ENCODE results near the gene PPP2CA.

PPP2CA gene

DNA sequence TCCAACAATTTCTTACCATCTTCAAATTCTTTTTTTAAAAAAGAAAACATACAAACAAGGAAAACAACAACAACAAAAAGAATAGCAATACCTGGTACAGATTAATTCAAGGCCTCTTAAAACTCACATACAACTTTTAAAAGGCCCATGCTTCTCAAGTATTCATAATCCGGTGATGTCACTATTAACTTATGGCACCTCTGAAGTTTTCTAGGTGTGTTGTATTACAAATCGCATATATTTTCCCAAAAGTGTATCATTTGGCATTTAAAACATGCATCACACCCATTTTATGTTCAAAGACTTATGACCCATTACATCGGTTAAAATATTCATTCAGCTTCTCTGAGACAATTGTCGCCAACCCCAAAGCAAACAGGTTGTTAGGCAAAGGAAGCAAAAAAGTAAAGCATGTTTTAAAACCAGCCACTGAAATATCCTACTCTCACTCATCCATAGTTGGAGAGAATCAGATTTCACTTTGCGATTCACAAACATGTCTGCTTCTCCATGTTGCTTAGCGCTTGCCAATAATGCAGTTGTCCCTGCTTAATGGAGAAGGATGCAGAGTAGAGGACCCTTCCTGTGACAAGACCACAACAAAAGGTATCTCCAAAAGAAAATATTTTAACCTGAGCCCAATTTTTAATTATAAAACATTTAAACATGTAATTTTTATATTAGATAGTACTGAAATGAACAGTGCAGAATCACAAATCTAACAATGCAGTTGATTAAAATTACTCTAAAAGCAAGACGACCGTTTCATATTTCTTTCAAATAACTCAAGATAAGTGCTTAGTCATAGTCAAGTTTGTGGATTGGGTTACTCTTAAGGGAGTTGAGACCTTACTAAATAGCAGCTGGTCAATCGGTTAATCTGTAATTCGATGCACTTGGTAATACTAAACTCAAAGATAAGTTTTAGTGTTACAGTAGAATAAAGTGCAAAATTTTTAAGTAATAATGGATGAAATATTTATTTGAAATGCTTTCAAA, 50.7 kb downstream of the PPP2CA start:
- TF ChIP-seq, protein P1, sequence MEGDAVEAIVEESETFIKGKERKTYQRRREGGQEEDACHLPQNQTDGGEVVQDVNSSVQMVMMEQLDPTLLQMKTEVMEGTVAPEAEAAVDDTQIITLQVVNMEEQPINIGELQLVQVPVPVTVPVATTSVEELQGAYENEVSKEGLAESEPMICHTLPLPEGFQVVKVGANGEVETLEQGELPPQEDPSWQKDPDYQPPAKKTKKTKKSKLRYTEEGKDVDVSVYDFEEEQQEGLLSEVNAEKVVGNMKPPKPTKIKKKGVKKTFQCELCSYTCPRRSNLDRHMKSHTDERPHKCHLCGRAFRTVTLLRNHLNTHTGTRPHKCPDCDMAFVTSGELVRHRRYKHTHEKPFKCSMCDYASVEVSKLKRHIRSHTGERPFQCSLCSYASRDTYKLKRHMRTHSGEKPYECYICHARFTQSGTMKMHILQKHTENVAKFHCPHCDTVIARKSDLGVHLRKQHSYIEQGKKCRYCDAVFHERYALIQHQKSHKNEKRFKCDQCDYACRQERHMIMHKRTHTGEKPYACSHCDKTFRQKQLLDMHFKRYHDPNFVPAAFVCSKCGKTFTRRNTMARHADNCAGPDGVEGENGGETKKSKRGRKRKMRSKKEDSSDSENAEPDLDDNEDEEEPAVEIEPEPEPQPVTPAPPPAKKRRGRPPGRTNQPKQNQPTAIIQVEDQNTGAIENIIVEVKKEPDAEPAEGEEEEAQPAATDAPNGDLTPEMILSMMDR (IDR thresholded peaks at IDR 0.05), result no peak
- Histone ChIP-seq H3K9me3 (no peaks in the 10 kb centered on the region), H3K27me3 (peaks cover 5% of the 10 kb centered on the region), H3K4me1 (ENCODE audit: control insufficient read depth in 1 of 2, insufficient read depth in 1 of 2, low read depth in 1 of 2, low read length in 1 of 2) (peaks cover 22 to 28% of the 10 kb centered on the region in 2 experiments), H3K36me3 (peaks cover 36% of the 10 kb centered on the region), H3K4me3 (ENCODE audit: low read depth in 1 of 2, low read length in 1 of 2) (peak overlapping the region; percentile 85 to 93), H3K27ac (peak overlapping the region; percentile 99)

DNA sequence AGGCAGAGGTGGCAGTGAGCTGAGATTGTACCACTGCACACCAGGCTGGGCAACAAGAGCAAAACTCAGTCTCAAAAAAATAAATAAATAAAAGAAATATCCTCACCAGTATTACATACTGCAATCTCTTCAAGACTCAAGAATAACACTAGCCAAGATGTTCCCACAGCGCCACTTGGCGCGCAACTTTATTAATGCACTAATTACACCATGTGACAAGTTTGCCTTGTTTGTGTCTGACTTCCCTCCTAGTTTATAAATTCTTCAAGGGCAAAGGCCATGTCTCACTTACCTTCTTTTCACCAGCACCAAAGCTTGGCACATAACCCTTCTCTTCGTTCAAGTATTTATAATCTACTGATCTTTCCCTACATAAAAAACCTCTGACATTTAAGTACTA, 53.9 kb downstream of the PPP2CA start:
- Histone ChIP-seq H3K27me3 (no peaks in the 10 kb centered on the region), H3K4me1 (ENCODE audit: control insufficient read depth in 1 of 2, insufficient read depth in 1 of 2, low read depth in 1 of 2, low read length in 1 of 2) (peaks cover 17 to 22% of the 10 kb centered on the region in 2 experiments), H3K36me3 (peaks cover 65% of the 10 kb centered on the region), H3K27ac (no peak overlapping the region), H3K9me3 (no peaks in the 10 kb centered on the region), H3K4me3 (ENCODE audit: low read depth in 1 of 2, low read length in 1 of 2) (no peak overlapping the region)
- TF ChIP-seq, protein P1 (IDR thresholded peaks at IDR 0.05), result no peak

DNA sequence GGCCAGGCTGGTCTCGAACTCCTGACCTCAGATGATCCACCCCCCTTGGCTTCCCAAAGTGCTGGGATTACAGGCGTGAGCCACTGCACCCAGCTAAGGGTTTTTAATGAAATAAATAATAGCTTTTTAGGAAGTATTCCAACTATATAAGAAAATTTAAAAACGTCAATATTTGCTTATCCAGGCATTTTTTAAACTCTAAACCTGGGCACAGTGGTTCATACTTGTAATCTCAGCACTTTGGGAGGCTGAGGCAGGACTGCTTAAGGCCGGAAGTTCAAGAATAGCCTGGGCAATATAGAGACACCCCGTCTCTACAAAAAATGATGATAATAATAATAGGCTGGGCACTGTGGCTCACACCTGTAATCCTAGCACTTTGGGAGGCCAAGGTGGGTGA, 63.3 kb downstream of the PPP2CA start:
- Histone ChIP-seq H3K27ac (no peak overlapping the region), H3K4me3 (ENCODE audit: low read depth in 1 of 2, low read length in 1 of 2) (no peak overlapping the region), H3K9me3 (no peaks in the 10 kb centered on the region), H3K27me3 (no peaks in the 10 kb centered on the region), H3K36me3 (peaks cover 82% of the 10 kb centered on the region), H3K4me1 (ENCODE audit: control insufficient read depth in 1 of 2, insufficient read depth in 1 of 2, low read depth in 1 of 2, low read length in 1 of 2) (no peaks in the 10 kb centered on the region)
- TF ChIP-seq, protein P1 (IDR thresholded peaks at IDR 0.05), result no peak

DNA sequence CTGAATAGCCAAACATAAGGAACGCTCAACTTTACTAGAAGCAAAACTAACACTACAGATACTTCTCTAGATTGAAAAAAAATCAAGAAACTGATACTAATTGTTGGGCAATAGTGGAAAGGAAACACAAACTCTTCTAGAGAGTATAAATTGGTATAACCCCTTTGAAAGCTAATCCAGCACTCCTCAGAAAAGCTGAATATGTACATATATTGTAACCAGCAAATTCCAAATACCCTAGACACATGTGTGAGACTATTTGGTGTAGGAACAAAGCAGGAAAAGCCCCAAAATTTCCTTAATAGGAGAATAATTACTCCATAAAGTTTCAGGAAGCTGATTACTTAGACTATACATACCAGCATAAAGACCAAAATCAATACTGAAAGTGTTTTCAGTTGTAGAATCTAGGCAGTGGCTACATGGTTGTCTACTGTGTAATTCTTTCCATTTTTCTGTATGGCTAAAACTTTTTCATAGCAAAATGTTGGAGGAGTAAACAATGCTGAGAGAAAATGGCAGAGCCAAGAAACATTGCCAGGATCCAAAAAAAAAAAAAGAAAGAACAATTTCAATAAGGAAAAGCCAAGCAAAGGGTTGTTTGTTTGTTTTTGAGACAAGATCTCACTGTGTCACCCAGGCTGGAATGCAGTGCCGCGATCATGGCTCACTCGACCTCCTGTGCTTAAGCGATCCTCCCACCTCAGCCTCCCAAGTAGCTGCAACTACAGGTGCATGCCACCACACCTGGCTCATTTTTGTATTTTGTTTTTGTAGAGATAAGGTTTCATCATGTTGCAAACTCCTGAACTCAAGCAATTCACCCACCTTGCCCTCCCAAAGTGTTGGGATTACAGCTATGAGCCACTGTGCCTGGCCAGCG, 64.1 kb downstream of the PPP2CA start:
- no peaks in the 10 kb centered on the region for H3K27me3 ChIP-seq
- H3K4me1 ChIP-seq (ENCODE audit: control insufficient read depth in 1 of 2, insufficient read depth in 1 of 2, low read depth in 1 of 2, low read length in 1 of 2), result no peaks in the 10 kb centered on the region
- TF ChIP-seq, protein P1 (IDR thresholded peaks at IDR 0.05), result no peak
- no peak overlapping the region for H3K27ac ChIP-seq
- H3K36me3 ChIP-seq, result peaks cover 82% of the 10 kb centered on the region
- no peak overlapping the region for H3K4me3 ChIP-seq (ENCODE audit: low read depth in 1 of 2, low read length in 1 of 2)
- H3K9me3 ChIP-seq, result no peaks in the 10 kb centered on the region

DNA sequence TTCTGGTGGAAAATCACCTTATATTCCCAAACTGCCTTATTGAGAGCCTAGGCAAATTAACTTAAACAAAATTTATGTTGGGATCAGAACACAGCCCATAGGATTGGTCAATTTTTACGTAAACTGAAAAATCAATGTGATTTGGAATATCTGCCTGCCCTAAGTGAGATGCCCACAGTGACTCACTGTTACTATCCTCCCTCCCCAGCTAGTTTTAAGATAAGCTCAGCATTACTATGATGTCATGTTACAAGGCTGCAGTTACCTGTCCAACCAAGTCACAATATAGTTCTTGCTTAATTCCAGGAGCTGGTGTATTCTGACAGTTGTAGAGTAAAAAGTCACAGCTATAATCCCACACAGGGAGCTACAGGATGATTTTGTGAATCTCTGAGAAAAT, 72.2 kb downstream of the PPP2CA start:
- peaks cover 84% of the 10 kb centered on the region for H3K36me3 ChIP-seq
- H3K9me3 ChIP-seq, result no peaks in the 10 kb centered on the region
- H3K4me3 ChIP-seq (ENCODE audit: low read depth in 1 of 2, low read length in 1 of 2), result no peak overlapping the region
- no peaks in the 10 kb centered on the region for H3K27me3 ChIP-seq
- H3K27ac ChIP-seq, result no peak overlapping the region
- peaks cover 20% of the 10 kb centered on the region in 2 experiments for H3K4me1 ChIP-seq (ENCODE audit: control insufficient read depth in 1 of 2, insufficient read depth in 1 of 2, low read depth in 1 of 2, low read length in 1 of 2)
- TF ChIP-seq, protein P1 (IDR thresholded peaks at IDR 0.05), result no peak

Measured in neutrophil (primary cell).